Measurements from ENCODE around the gene PPFIA1.

PPFIA1 gene

GRCh38 chr11:70423523-70424505 is 153.3 kb downstream of the PPFIA1 start:
- DNase-seq (ENCODE audit: low spot score in 2 of 2) (no peak), ATAC-seq (ENCODE audit: low read depth) (no peak)
- no peak overlapping the region for H3K27ac Mint-ChIP-seq
- H3K36me3 Mint-ChIP-seq: no peaks in the 10 kb centered on the region
- H3K9me3 Mint-ChIP-seq: no peaks in the 10 kb centered on the region
- no peak overlapping the region for H3K4me3 Mint-ChIP-seq
- H3K27me3 Mint-ChIP-seq: peaks cover 28% of the 10 kb centered on the region
- peaks cover 11% of the 10 kb centered on the region for H3K4me1 Mint-ChIP-seq

GRCh38 chr11:70424765-70425344 is 154.4 kb downstream of the PPFIA1 start:
- Mint-ChIP-seq H3K4me3 (no peak overlapping the region), H3K27ac (no peak overlapping the region), H3K27me3 (peaks cover 30% of the 10 kb centered on the region), H3K9me3 (no peaks in the 10 kb centered on the region), H3K36me3 (no peaks in the 10 kb centered on the region), H3K4me1 (peaks cover 11% of the 10 kb centered on the region)
- no peak for ATAC-seq (ENCODE audit: low read depth)
- no peak for DNase-seq (ENCODE audit: low spot score in 2 of 2)

- no peaks in the 10 kb centered on the region for H3K36me3 Mint-ChIP-seq
- no peak for DNase-seq (ENCODE audit: low spot score in 2 of 2)
- H3K27ac Mint-ChIP-seq: no peak overlapping the region
- H3K4me1 Mint-ChIP-seq: peaks cover 11% of the 10 kb centered on the region
- H3K4me3 Mint-ChIP-seq: no peak overlapping the region
- no peak for ATAC-seq (ENCODE audit: low read depth)
- H3K27me3 Mint-ChIP-seq: peaks cover 39% of the 10 kb centered on the region
- H3K9me3 Mint-ChIP-seq: no peaks in the 10 kb centered on the region
These were observed 156.9 kb downstream of the PPFIA1 start for GRCh38 chr11:70427436-70427835.

- no peak overlapping the region for H3K4me3 Mint-ChIP-seq
- no peak for ATAC-seq (ENCODE audit: low read depth)
- DNase-seq (ENCODE audit: low spot score in 2 of 2): no peak
- peaks cover 8% of the 10 kb centered on the region for H3K4me1 Mint-ChIP-seq
- no peaks in the 10 kb centered on the region for H3K36me3 Mint-ChIP-seq
- no peaks in the 10 kb centered on the region for H3K9me3 Mint-ChIP-seq
- H3K27me3 Mint-ChIP-seq: peaks cover 33% of the 10 kb centered on the region
- no peak overlapping the region for H3K27ac Mint-ChIP-seq
These were observed 158.4 kb downstream of the PPFIA1 start for GRCh38 chr11:70428701-70429427.

- no peak for DNase-seq (ENCODE audit: low spot score in 2 of 2)
These were observed 158.9 kb downstream of the PPFIA1 start for GRCh38 chr11:70429428-70429705.

GRCh38 chr11:70429724-70430521 is 159.4 kb downstream of the PPFIA1 start:
- H3K36me3 Mint-ChIP-seq: no peaks in the 10 kb centered on the region
- no peak for DNase-seq (ENCODE audit: low spot score in 2 of 2)
- H3K9me3 Mint-ChIP-seq: no peaks in the 10 kb centered on the region
- peaks cover 26% of the 10 kb centered on the region for H3K27me3 Mint-ChIP-seq
- ATAC-seq (ENCODE audit: low read depth): no peak
- no peak overlapping the region for H3K4me3 Mint-ChIP-seq
- H3K27ac Mint-ChIP-seq: no peak overlapping the region
- peaks cover 1% of the 10 kb centered on the region for H3K4me1 Mint-ChIP-seq

More at GRCh38 chr11:70429428-70429705, 158.9 kb downstream of the PPFIA1 start:
- ATAC-seq (ENCODE audit: low read depth): no peak
- Mint-ChIP-seq H3K4me1 (peaks cover 5% of the 10 kb centered on the region), H3K9me3 (no peaks in the 10 kb centered on the region), H3K27ac (no peak overlapping the region), H3K4me3 (no peak overlapping the region), H3K27me3 (peaks cover 29% of the 10 kb centered on the region), H3K36me3 (no peaks in the 10 kb centered on the region)

- H3K36me3 Mint-ChIP-seq: no peaks in the 10 kb centered on the region
- H3K27ac Mint-ChIP-seq: no peak overlapping the region
- H3K4me3 Mint-ChIP-seq: no peak overlapping the region
- no peaks in the 10 kb centered on the region for H3K4me1 Mint-ChIP-seq
- ATAC-seq (ENCODE audit: low read depth) (no peak), DNase-seq (ENCODE audit: low spot score in 2 of 2) (no peak)
- no peaks in the 10 kb centered on the region for H3K9me3 Mint-ChIP-seq
- H3K27me3 Mint-ChIP-seq: peaks cover 22% of the 10 kb centered on the region
These were observed 160.4 kb downstream of the PPFIA1 start for GRCh38 chr11:70430671-70431574.

- Mint-ChIP-seq H3K4me1 (no peaks in the 10 kb centered on the region), H3K27me3 (peaks cover 25% of the 10 kb centered on the region), H3K9me3 (no peaks in the 10 kb centered on the region), H3K36me3 (no peaks in the 10 kb centered on the region), H3K4me3 (no peak overlapping the region), H3K27ac (no peak overlapping the region)
- ATAC-seq (ENCODE audit: low read depth) (no peak), DNase-seq (ENCODE audit: low spot score in 2 of 2) (no peak)
These were observed 161.1 kb downstream of the PPFIA1 start for GRCh38 chr11:70431611-70432010.

GRCh38 chr11:70432065-70432464 is 161.6 kb downstream of the PPFIA1 start:
- no peaks in the 10 kb centered on the region for H3K9me3 Mint-ChIP-seq
- no peak for ATAC-seq (ENCODE audit: low read depth)
- H3K27me3 Mint-ChIP-seq: peaks cover 27% of the 10 kb centered on the region
- no peak overlapping the region for H3K27ac Mint-ChIP-seq
- H3K4me3 Mint-ChIP-seq: no peak overlapping the region
- no peak for DNase-seq (ENCODE audit: low spot score in 2 of 2)
- H3K36me3 Mint-ChIP-seq: no peaks in the 10 kb centered on the region
- peaks cover 3% of the 10 kb centered on the region for H3K4me1 Mint-ChIP-seq

- no peaks in the 10 kb centered on the region for H3K36me3 Mint-ChIP-seq
- peaks cover 5% of the 10 kb centered on the region for H3K4me1 Mint-ChIP-seq
- no peaks in the 10 kb centered on the region for H3K9me3 Mint-ChIP-seq
- peaks cover 28% of the 10 kb centered on the region for H3K27me3 Mint-ChIP-seq
- ATAC-seq (ENCODE audit: low read depth) (no peak), DNase-seq (ENCODE audit: low spot score in 2 of 2) (no peak)
- no peak overlapping the region for H3K4me3 Mint-ChIP-seq
- no peak overlapping the region for H3K27ac Mint-ChIP-seq
These were observed 162.1 kb downstream of the PPFIA1 start for GRCh38 chr11:70432580-70432979.

GRCh38 chr11:70433038-70433437 is 162.5 kb downstream of the PPFIA1 start:
- no peak for ATAC-seq (ENCODE audit: low read depth)
- peaks cover 31% of the 10 kb centered on the region for H3K27me3 Mint-ChIP-seq
- H3K9me3 Mint-ChIP-seq: peaks cover 3% of the 10 kb centered on the region
- no peak overlapping the region for H3K4me3 Mint-ChIP-seq
- H3K36me3 Mint-ChIP-seq: peaks cover under 1% of the 10 kb centered on the region
- no peak overlapping the region for H3K27ac Mint-ChIP-seq
- H3K4me1 Mint-ChIP-seq: peaks cover 5% of the 10 kb centered on the region
- DNase-seq (ENCODE audit: low spot score in 2 of 2): no peak

GRCh38 chr11:70433526-70433925 is 163.0 kb downstream of the PPFIA1 start:
- ATAC-seq (ENCODE audit: low read depth) (no peak), DNase-seq (ENCODE audit: low spot score in 2 of 2) (no peak)
- Mint-ChIP-seq H3K36me3 (peaks cover 2% of the 10 kb centered on the region), H3K27ac (no peak overlapping the region), H3K27me3 (peaks cover 33% of the 10 kb centered on the region), H3K4me3 (no peak overlapping the region), H3K4me1 (peaks cover 5% of the 10 kb centered on the region), H3K9me3 (peaks cover 4% of the 10 kb centered on the region)
